Heart left ventricle (tissue), 16 donors: ENCODE results near the gene PDE3A. TPM values are rescaled to one million over a fixed set of nuclear protein-coding genes. Genes with fewer than 3 reads are reported as not detected.

Experiments used
- ATAC-seq, 4 donors: fragments of 200-7000 bp; cut with Tn5 transposase; one replicate each; pipeline ENCODE4 v1.9.1; 2020 to 2022; ENCODE audit warnings: moderate library complexity in 4 of 4, mild to moderate bottlenecking in 3 of 4, moderate number of reproducible peaks in 1 of 4
- DNase-seq, 5 donors: peaks; one replicate each; pipeline ENCODE4 v3.0.0-alpha.2; 2020
- H3K27ac ChIP-seq, 12 donors: fragments of 200-600 bp; sonication (generic) in 4 of 12; one replicate each; pipeline versions ENCODE4 v1.5.0 to v1.8.0; 2016 to 2022; ENCODE audit warnings: mild to moderate bottlenecking in 2 of 12
- H3K27me3 ChIP-seq, 9 donors: fragments of 200-600 bp; sonication (generic) in 2 of 9; one replicate each; pipeline versions ENCODE4 v1.5.1 to v1.8.0; 2016 to 2022; ENCODE audit warnings: mild to moderate bottlenecking in 3 of 9
- H3K36me3 ChIP-seq, 9 donors: fragments of 200-600 bp; sonication (generic) in 2 of 9; one replicate each; pipeline versions ENCODE4 v1.5.0 to v1.8.0; 2018 to 2022; ENCODE audit warnings: mild to moderate bottlenecking in 2 of 9
- H3K4me1 ChIP-seq, 12 donors: fragments of 200-600 bp; sonication (generic) in 4 of 12; one replicate each; pipeline versions ENCODE4 v1.5.0 to v1.8.0; 2016 to 2022; ENCODE audit warnings: mild to moderate bottlenecking in 3 of 12
- H3K4me3 ChIP-seq, 12 donors: fragments of 200-600 bp; sonication (generic) in 4 of 12; one replicate each; pipeline versions ENCODE4 v1.5.0 to v1.8.0; 2017 to 2022; ENCODE audit warnings: mild to moderate bottlenecking in 9 of 12, moderate library complexity in 4 of 12
- H3K9me3 ChIP-seq, 12 donors: fragments of 200-600 bp; sonication (generic) in 4 of 12; one replicate each; pipeline versions ENCODE4 v1.5.0 to v1.8.0; 2016 to 2022; ENCODE audit warnings: mild to moderate bottlenecking in 1 of 12
- POLR2A ChIP-seq, 2 donors: fragments of 450-650 bp; IDR thresholded peaks; one replicate each; pipeline ENCODE4 v1.6.1; 2017; ENCODE audit warnings: antibody characterized with exemption in 2 of 2, mild to moderate bottlenecking in 2 of 2, moderate library complexity in 2 of 2
- WGBS, 4 donors: extraction: QIAGEN DNeasy Blood & Tissue Kit in 2 of 4; methylation state at CpG; one replicate each; pipeline versions ENCODE4 v1.1.5 to v1.1.7; 2013 to 2018; 5-methylcytosine and 5-hydroxymethylcytosine counted together
- intact Hi-C, 10 donors: fragments of 100-400 bp; cut with DNase I; formaldehyde crosslinking; loops; one replicate each; pipeline versions ENCODE4 v1.11.1 to v1.14.2; 2022
- polyA plus RNA-seq, 2 donors: library from polyadenylated mRNA; stranded (reverse); fragments of 200-250 nt; gene quantifications; one replicate each; pipeline ENCODE4 v1.2.3, GENCODE V29; 2013
- total RNA-seq, 9 donors: library from RNA; depleted of rRNA in 2 of 9; stranded (reverse); fragments of >200 nt in 2 of 9; fragmentation: NEBNext Ultra II Directional in 3 of 9; extraction: Animal tissue kit (Norgen Biotek cat#: 25700) in 3 of 9; gene quantifications; one replicate each; pipeline versions ENCODE4 v1.1.0 to v1.2.4, GENCODE V29; 2016 to 2023
- TF ChIP-seq, protein P1 (sequence below), 12 donors: fragments of 200-600 bp; sonication (generic) in 4 of 12; IDR thresholded peaks; one replicate each; pipeline versions ENCODE4 v1.5.0 to v1.8.0; 2018 to 2022; ENCODE audit warnings: antibody characterized with exemption in 12 of 12, mild to moderate bottlenecking in 5 of 12
- donor health status: ischemic (EF 13 %, LVEDD 7.1; RV severe dilation, severe dysfunction).
- donor health status: healthy with polysubstance abuse.
- donor health status: DM: no; HTN: yes; CAD: no.
- donor health status: DM: no; HTN: no; CAD: no.
- donor health status: ischemic (EF 25% LVEDD 6.9; RV normal size, moderate dysfunction).
- donor health status: ischemic (EF 25% LVEDD 5.7; RV mildly dilated, moderate dysfunction).
- donor health status: healthy.
- donor health status: DM: yes; HTN: yes; CAD: no.
- donor health status: ischemic (EF 35%, LVEDD 5.7; RV mildly dilated, moderate dysfunction).
- donor health status: nonischemic (EF 11% LVEDD 7.7; RV severe dilation, severe dysfunction).
- donor health status: DM: yes; HTN: yes; CAD: no.
- donor health status: PGD.
- donor health status: ischemic (EF 29% LVEDD 5.4; RV normal size, mild dysfunction).
- donor health status: nonischemic (EF 23%, LVEDD 6.1; RV moderate dilation, normal function).

Gene PDE3A
- total and polyA plus RNA-seq, 11 donors, result 44.5 to 295 (median 183) TPM

DNA sequence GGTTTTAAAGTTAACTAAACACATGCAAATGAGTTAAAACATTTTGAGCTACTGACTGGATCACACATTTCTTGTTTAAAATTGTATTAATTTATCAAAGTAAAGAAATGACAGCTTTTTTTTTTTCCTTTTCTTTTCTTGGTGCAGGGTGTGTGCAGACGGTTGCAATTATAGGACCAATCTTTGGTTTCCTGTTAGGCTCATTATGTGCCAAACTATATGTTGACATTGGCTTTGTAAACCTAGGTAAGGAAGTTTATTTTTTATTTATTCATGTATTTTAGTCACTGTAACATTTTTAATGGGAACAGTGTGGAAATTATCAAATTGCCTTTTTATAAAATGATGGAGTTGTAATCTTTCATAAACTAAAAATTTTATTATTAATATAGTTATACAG is 348.6 kb downstream of the PDE3A start:
- H3K27ac ChIP-seq, result no peak overlapping the region
- no peak overlapping the region for H3K4me3 ChIP-seq
- 49 to 73% (median 57%) methylated on average over 1 of the region's 1 CpG for WGBS, 4 donors
- ATAC-seq (no peak), DNase-seq (no peak)
- H3K27me3 ChIP-seq, result no peaks in the 10 kb centered on the region
- no peak for TF ChIP-seq POLR2A (IDR thresholded peaks at IDR 0.05)
- TF ChIP-seq, protein P1, sequence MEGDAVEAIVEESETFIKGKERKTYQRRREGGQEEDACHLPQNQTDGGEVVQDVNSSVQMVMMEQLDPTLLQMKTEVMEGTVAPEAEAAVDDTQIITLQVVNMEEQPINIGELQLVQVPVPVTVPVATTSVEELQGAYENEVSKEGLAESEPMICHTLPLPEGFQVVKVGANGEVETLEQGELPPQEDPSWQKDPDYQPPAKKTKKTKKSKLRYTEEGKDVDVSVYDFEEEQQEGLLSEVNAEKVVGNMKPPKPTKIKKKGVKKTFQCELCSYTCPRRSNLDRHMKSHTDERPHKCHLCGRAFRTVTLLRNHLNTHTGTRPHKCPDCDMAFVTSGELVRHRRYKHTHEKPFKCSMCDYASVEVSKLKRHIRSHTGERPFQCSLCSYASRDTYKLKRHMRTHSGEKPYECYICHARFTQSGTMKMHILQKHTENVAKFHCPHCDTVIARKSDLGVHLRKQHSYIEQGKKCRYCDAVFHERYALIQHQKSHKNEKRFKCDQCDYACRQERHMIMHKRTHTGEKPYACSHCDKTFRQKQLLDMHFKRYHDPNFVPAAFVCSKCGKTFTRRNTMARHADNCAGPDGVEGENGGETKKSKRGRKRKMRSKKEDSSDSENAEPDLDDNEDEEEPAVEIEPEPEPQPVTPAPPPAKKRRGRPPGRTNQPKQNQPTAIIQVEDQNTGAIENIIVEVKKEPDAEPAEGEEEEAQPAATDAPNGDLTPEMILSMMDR (IDR thresholded peaks at IDR 0.05), result no peak
- H3K36me3 ChIP-seq, result no peaks in the 10 kb centered on the region
- no peaks in the 10 kb centered on the region for H3K4me1 ChIP-seq
- intact Hi-C loops, result no loop called here
- H3K9me3 ChIP-seq, result no peaks in the 10 kb centered on the region

DNA sequence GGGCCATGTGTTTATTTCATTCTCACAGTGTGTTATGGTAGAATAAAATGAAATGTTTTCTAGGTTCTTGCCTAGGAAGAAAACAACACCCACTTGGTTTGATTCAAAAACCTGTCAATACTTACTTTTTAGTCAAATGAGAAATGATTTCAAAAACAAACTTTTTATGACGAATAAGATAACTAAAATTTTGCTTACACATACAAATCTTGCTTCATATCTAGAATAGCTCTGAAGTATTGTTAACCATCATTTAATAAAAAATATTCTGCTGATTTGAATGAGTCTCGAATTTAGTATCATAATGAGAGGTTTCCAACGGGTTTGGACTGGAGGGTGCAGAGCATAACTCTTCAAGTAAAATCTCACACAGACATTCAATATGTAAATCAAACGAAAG is 350.0 kb downstream of the PDE3A start:
- no peak for TF ChIP-seq POLR2A (IDR thresholded peaks at IDR 0.05)
- TF ChIP-seq, protein P1 (IDR thresholded peaks at IDR 0.05), result no peak
- no peak for ATAC-seq
- whole genome bisulfite sequencing, 4 donors, result 79 to 89% (median 85%) methylated on average over 4 of the region's 4 CpGs
- peaks cover 0 to 4% (median 0%) of the 10 kb centered on the region in 9 donors for H3K36me3 ChIP-seq
- no peak overlapping the region for H3K4me3 ChIP-seq
- H3K4me1 ChIP-seq, result no peaks in the 10 kb centered on the region
- H3K27ac ChIP-seq, result no peak overlapping the region
- DNase-seq, result no peak
- H3K9me3 ChIP-seq, result no peaks in the 10 kb centered on the region
- intact Hi-C loops, result no loop called here
- H3K27me3 ChIP-seq, result no peaks in the 10 kb centered on the region

DNA sequence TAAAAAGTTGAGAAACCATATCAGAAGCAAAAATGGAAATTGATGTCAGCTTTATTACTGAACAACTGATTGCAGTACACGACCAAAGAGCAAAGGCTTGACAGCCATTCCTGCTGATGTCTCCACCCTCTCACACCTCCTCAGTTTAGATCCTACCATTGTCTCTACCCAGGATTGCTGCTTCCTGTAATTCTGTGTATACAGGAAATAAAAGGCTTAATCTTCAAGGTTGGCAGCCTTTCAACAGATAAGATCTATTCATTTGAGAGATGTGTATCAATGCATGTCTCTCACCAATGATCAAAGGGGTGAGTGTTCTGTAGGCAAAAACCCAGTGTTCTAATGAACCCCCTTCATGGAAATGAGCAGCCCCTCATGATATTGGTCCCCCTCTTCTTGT is 353.8 kb downstream of the PDE3A start:
- DNase-seq, result no peak

DNA sequence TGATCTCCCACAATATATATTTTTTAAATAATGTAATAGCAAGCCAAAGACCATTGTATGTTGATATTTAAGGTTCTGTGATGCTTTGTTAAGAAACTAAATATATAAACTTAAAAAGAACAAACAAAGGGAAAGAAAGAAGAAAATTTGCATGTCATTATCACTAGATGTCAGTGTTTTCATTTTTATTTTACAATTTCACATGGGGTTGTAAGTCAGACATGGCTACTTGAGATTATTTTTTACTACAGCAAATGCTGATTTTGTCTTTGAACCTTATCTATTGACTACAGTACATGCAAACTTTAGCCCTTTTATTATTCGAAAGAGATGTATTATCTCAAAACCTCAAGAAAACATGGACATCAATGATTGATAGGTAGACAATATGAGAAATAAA is 362.9 kb downstream of the PDE3A start:
- Histone ChIP-seq H3K27me3 (no peaks in the 10 kb centered on the region), H3K36me3 (no peaks in the 10 kb centered on the region), H3K4me3 (no peak overlapping the region), H3K27ac (no peak overlapping the region), H3K4me1 (no peaks in the 10 kb centered on the region), H3K9me3 (no peaks in the 10 kb centered on the region)
- no peak for ATAC-seq
- TF ChIP-seq, protein P1 (IDR thresholded peaks at IDR 0.05), result peak in 1 of 12 donors; percentile 7
- TF ChIP-seq POLR2A (IDR thresholded peaks at IDR 0.05), result no peak
- WGBS, 4 donors, result 68 to 84% (median 77%) methylated on average over 1 of the region's 1 CpG
- intact Hi-C loops, result no loop called here
- no peak for DNase-seq

More for the DNA sequence above, 353.8 kb downstream of the PDE3A start:
- TF ChIP-seq, protein P1 (IDR thresholded peaks at IDR 0.05), result no peak
- TF ChIP-seq POLR2A (IDR thresholded peaks at IDR 0.05), result no peak
- intact Hi-C loops, result no loop called here
- 49 to 56% (median 53%) methylated on average over 1 of the region's 1 CpG for WGBS, 4 donors
- ATAC-seq, result no peak
- Histone ChIP-seq H3K36me3 (peaks cover 0 to 4% (median 0%) of the 10 kb centered on the region in 9 donors), H3K4me3 (no peak overlapping the region), H3K9me3 (no peaks in the 10 kb centered on the region), H3K27me3 (no peaks in the 10 kb centered on the region), H3K4me1 (no peaks in the 10 kb centered on the region), H3K27ac (no peak overlapping the region)
